H54 (cell line): ENCODE data around the gene TMEM132D.

ENCODE experiments used
- DNase-seq: peaks from one replicate; pipeline ENCODE4 v3.0.0; 2011; ENCODE audit warnings: low spot score, mixed read lengths; ENCODE audit not compliant: insufficient read length
- FAIRE-seq: peaks from 3 replicates; lab custom pipeline; 2011; peaks lifted over from hg19 to GRCh38; lab: Jason Lieb, UNC
- POLR2A ChIP-seq: IDR thresholded peaks from 2 replicates; pipeline ENCODE4 v1.6.1; 2011; ENCODE audit warnings: low read depth, mild to moderate bottlenecking, low read length

Gene TMEM132D

DNA sequence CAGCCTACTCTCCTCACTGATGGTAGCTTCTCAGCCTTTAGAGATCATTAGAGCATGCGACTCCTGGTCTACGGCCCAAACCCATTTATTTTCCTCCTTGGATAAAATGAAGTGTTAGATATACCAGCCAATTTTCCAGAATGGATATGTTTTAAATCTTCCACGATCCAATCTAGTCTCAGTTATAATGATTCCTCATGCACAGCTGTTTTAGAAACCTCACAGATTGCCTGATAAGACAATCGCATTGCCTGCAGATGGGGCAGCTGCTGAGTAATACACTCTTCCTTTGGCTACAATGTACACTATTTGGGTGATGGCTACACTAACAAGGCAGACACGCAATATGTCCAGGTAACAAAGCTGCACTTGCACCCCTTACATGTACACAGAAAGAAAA is 823.4 kb downstream of the TMEM132D start:
- TF ChIP-seq POLR2A = no peak
- FAIRE-seq (no peak), DNase-seq (no peak)

- DNase-seq (no peak), FAIRE-seq (no peak)
- TF ChIP-seq POLR2A = no peak
Measured at GRCh38 chr12:129079719-129080118, 824.1 kb downstream of the TMEM132D start.

- no peak for TF ChIP-seq POLR2A
- no peak for DNase-seq
- no peak for FAIRE-seq
Measured at GRCh38 chr12:129076441-129077320, 827.1 kb downstream of the TMEM132D start.

DNA sequence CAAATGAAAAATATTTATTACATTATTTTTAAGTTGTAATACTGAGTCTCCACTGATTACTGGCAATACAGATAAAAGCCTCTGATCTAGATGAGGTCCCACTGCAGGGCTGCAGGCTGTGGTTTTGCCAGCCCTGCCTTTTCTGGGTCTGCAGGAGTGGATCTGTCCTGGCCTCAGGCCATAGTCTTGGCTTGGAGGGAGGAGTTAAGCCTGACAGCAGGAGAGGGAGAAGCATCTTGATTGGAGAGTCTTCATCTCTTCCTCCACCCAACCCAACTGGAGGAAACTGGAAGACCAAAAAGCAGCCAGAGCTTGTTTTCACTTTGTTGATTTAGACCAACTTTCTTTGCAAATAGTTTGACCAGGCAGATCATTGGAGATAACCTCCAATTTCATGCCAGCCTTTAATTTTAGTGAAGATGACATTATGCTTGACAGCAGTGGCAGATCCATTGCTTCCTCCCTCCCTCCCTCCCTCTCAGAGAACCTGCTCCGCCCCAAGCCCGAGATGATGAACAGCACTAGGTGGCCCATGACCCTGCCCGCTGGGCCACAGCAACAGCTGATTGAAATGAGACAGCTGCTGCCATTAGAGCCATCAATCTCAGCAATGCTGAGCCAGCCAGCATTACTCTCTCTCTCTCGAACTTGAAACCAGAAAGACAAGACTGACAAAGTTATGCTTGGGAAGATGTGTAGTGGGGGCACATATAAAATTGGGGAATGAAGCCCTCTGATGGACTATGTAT is 828.2 kb downstream of the TMEM132D start:
- TF ChIP-seq POLR2A = no peak
- DNase-seq (no peak), FAIRE-seq (no peak)

- FAIRE-seq (no peak), DNase-seq (no peak)
- no peak for TF ChIP-seq POLR2A
Measured at GRCh38 chr12:129074379-129074778, 829.4 kb downstream of the TMEM132D start.

DNA sequence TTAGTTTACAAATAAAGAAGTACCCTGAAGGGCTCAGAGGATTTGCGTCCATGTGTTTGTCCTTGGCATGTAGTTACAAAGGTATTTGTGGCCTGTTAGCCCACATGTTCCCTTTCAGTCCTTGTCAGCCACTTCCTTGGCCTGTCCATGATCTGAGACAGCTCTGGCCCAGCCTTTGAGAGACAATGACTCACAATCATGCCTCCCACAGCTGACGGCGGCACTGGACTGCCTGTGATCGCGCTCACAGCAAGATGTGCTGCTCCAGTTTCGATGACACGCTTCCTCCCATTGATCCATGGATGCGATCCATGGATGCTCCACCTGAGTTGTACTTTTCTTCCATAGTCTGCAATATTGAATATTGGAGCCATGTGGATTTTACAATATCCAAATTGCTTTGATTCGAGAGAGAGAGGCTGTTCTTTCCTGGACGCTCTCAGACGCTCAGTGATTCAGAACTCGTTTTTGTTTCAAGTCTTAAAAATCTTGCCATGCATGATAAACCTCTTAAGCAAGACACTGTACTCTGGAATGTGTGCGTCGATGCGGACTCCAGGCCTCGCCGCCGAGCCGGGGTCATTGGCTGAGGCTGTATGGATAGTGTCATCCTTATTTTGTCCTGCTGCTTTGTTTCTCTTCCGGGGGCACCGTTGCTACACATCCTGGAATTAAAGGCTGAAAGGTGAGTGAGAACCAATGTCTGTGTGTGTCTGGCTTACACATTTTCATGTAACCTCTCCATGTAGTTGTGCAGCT is 830.5 kb downstream of the TMEM132D start:
- FAIRE-seq (no peak), DNase-seq (no peak)
- no peak for TF ChIP-seq POLR2A

DNA sequence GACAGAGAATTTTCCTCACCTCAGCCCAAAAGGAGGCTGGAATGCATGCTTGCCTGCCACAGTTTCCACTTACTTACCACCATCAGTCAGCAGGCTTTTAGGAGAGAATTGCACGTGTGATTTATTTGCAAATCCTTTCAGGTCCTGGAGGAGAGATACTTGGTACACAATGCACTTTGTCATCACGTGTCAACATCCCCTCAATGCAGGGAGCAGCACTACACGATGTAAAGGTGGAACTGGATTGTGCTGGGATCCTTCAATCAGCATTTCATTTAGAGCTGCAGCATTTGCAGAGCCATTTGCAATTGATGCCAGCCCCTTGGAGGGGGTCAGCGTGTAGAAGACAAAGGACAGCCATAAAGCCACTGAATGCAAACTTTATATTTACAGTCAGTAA is 832.5 kb downstream of the TMEM132D start:
- DNase-seq = no peak
- TF ChIP-seq POLR2A = no peak
- FAIRE-seq = no peak

GRCh38 chr12:129069886-129070285 is 833.9 kb downstream of the TMEM132D start:
- no peak for TF ChIP-seq POLR2A
- FAIRE-seq = no peak
- DNase-seq = no peak

- FAIRE-seq (no peak), DNase-seq (no peak)
- TF ChIP-seq POLR2A = no peak
Measured at GRCh38 chr12:129068684-129069083, 835.1 kb downstream of the TMEM132D start.

- no peak for FAIRE-seq
- no peak for TF ChIP-seq POLR2A
- DNase-seq = no peak
Measured at GRCh38 chr12:129067491-129067890, 836.3 kb downstream of the TMEM132D start.

DNA sequence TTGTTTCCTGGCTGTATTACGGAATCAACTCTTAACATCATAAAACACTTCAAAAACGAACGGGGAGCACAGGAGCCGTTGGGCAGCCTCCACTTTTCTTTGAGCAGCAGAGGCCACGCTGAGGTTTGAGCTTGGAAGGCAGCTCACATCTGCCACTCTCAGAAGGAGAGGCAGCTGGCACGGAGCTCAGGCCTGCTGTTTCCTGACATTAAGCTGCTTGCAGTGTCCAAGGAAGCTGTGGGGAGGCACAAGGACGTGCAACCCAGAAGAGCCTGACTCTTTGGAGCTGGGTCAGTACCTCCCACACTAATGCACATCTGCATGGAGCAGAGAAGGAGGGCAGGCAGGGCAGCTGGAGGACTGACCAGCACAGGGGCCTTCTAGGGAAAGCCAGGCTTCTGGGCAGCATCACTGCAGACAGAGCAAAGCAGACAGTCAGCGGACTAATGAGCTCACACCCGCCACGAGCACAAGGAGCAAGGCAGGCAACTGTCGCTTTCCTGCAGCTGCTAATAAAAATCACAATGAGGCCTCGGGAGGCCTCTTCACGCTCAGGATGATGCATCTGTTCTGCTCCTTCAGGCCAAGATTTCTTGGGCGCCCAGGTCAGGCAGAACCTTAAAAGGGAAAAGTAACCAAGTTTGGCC is 839.5 kb downstream of the TMEM132D start:
- no peak for FAIRE-seq

GRCh38 chr12:129063600-129063999 is 840.2 kb downstream of the TMEM132D start:
- FAIRE-seq (no peak), DNase-seq (no peak)
- TF ChIP-seq POLR2A = no peak

More for the DNA sequence above, 839.5 kb downstream of the TMEM132D start:
- no peak for DNase-seq
- no peak for TF ChIP-seq POLR2A

DNA sequence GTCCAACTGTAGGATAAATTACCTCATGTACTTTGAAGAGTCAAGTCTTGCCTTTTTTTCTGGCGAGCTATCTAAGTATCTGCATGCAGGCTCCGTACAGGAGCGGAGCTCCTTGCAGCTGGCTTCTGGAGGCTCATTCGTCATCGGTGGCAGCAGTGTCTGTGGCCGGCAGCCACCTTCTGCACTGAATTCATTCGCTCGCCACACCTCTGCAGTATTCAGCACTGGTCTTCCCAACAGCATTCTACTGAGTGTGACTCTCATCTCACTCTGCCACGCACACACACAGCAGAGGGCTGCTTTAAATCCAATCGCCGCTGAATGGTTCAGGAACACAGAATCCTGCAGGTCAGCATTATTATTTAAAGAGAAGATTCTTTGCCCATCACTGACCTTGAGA is 850.6 kb downstream of the TMEM132D start:
- DNase-seq (no peak), FAIRE-seq (no peak)
- no peak for TF ChIP-seq POLR2A
